Measurements from ENCODE around the gene DOC2A.

DOC2A gene

GRCh38 chr16:29989111-29989858 is 21.5 kb downstream of the DOC2A start:
- DNase-seq (ENCODE audit: low read depth in 2 of 2) = no peak

- DNase-seq (ENCODE audit: low read depth in 2 of 2) = no peak
Observed at GRCh38 chr16:29988346-29989075, 22.3 kb downstream of the DOC2A start.

GRCh38 chr16:29987371-29988085 is 23.3 kb downstream of the DOC2A start:
- no peak for DNase-seq (ENCODE audit: low read depth in 2 of 2)

GRCh38 chr16:29986931-29987330 is 23.9 kb downstream of the DOC2A start:
- DNase-seq (ENCODE audit: low read depth in 2 of 2) = no peak

- DNase-seq (ENCODE audit: low read depth in 2 of 2) = no peak
Observed at GRCh38 chr16:29986231-29986630, 24.6 kb downstream of the DOC2A start.

- no peak for DNase-seq (ENCODE audit: low read depth in 2 of 2)
Observed at GRCh38 chr16:29985271-29985811, 25.5 kb downstream of the DOC2A start.

GRCh38 chr16:29984764-29985147 is 26.1 kb downstream of the DOC2A start:
- DNase-seq (ENCODE audit: low read depth in 2 of 2) = no peak

GRCh38 chr16:29984137-29984763 is 26.6 kb downstream of the DOC2A start:
- DNase-seq (ENCODE audit: low read depth in 2 of 2) = no peak

- DNase-seq (ENCODE audit: low read depth in 2 of 2) = no peak
Observed at GRCh38 chr16:29983420-29984136, 27.2 kb downstream of the DOC2A start.

GRCh38 chr16:29982560-29983419 is 28.0 kb downstream of the DOC2A start:
- DNase-seq (ENCODE audit: low read depth in 2 of 2) = no peak

GRCh38 chr16:29978564-29979270 is 32.1 kb downstream of the DOC2A start:
- no peak for DNase-seq (ENCODE audit: low read depth in 2 of 2)

GRCh38 chr16:29978081-29978480 is 32.7 kb downstream of the DOC2A start:
- DNase-seq (ENCODE audit: low read depth in 2 of 2) = no peak

GRCh38 chr16:29977063-29977825 is 33.6 kb downstream of the DOC2A start:
- DNase-seq (ENCODE audit: low read depth in 2 of 2) = no peak

- no peak for DNase-seq (ENCODE audit: low read depth in 2 of 2)
Observed at GRCh38 chr16:29975811-29976511, 34.9 kb downstream of the DOC2A start.

- DNase-seq (ENCODE audit: low read depth in 2 of 2) = no peak
Observed at GRCh38 chr16:29975134-29975538, 35.7 kb downstream of the DOC2A start.

GRCh38 chr16:29974291-29975133 is 36.3 kb downstream of the DOC2A start:
- DNase-seq (ENCODE audit: low read depth in 2 of 2) = no peak

All from fibroblast of skin of left biceps (primary cell).